Neural cell (in vitro differentiated cells): Measurements from ENCODE around the gene PLAU. TPM values are rescaled to one million over a fixed set of nuclear protein-coding genes. Genes with fewer than 3 reads are reported as not detected.
"Not testable (repeated sequence)": the region's sequence is repeated elsewhere in the genome, so short reads cannot be mapped to it uniquely, and the experiment has no call there.

Experiments
- H2AFZ ChIP-seq: fragments of 200-600, 300-800 bp; sonication (generic), shearing (Covaris generic); 2 replicates; pipeline ENCODE4 v1.6.0; 2014; ENCODE audit warnings: low read depth, mild to moderate bottlenecking, antibody characterized with exemption, low read length, moderate library complexity
- H3F3A ChIP-seq: fragments of 200-600 bp; shearing (Covaris generic); 2 replicates; pipeline ENCODE4 v1.6.1; 2016; ENCODE audit warnings: mild to moderate bottlenecking, moderate library complexity, mixed read lengths, antibody characterized with exemption, low read length; ENCODE audit not compliant: insufficient read depth, poor library complexity, severe bottlenecking
- H3K27ac ChIP-seq: fragments of 200-600, 300-800 bp; sonication (generic), shearing (Covaris generic); 2 replicates; pipeline ENCODE4 v1.5.1; 2014; ENCODE audit warnings: mild to moderate bottlenecking, low read length, moderate library complexity
- H3K27me3 ChIP-seq: fragments of 300-800, 200-600 bp; sonication (generic), shearing (Covaris generic); 2 replicates; pipeline ENCODE4 v1.6.0; 2014; ENCODE audit warnings: mild to moderate bottlenecking, low read depth, low read length, moderate library complexity; ENCODE audit not compliant: insufficient read depth
- H3K36me3 ChIP-seq: fragments of 300-800, 200-600 bp; sonication (generic), shearing (Covaris generic); 2 replicates; pipeline ENCODE4 v1.5.1; 2014; ENCODE audit warnings: mild to moderate bottlenecking, antibody characterized with exemption, low read length, moderate library complexity; ENCODE audit not compliant: insufficient read depth
- H3K4me2 ChIP-seq: fragments of 300-800, 200-600 bp; sonication (generic), shearing (Covaris generic); 2 replicates; pipeline ENCODE4 v1.6.0; 2014; ENCODE audit warnings: mild to moderate bottlenecking, low read length
- H3K4me3 ChIP-seq: fragments of 300-800, 200-600 bp; sonication (generic), shearing (Covaris generic); 2 replicates; pipeline ENCODE4 v1.5.1; 2014; ENCODE audit warnings: mild to moderate bottlenecking, low read length, moderate library complexity
- H3K79me2 ChIP-seq: fragments of 200-600 bp; shearing (Covaris generic); replicated peaks from 2 replicates; pipeline ENCODE4 v1.6.0; 2014; ENCODE audit warnings: mild to moderate bottlenecking, low read length, moderate library complexity; ENCODE audit not compliant: insufficient read depth
- H3K9ac ChIP-seq: fragments of 300-800, 200-600 bp; sonication (generic), shearing (Covaris generic); 2 replicates; pipeline ENCODE4 v1.6.1; 2016; ENCODE audit warnings: mild to moderate bottlenecking, low read length, mixed read lengths
- H3K9me2 ChIP-seq: fragments of 200-600 bp; shearing (Covaris generic); 2 replicates; pipeline ENCODE4 v1.6.1; 2016; ENCODE audit warnings: mild to moderate bottlenecking, low read length, mixed read lengths; ENCODE audit not compliant: insufficient read depth
- H3K9me3 ChIP-seq: fragments of 200-600, 300-800 bp; sonication (generic), shearing (Covaris generic); 2 replicates; pipeline ENCODE4 v1.6.1; 2016; ENCODE audit warnings: mild to moderate bottlenecking, mixed run types, low read length, moderate library complexity, mixed read lengths
- H4K20me1 ChIP-seq: fragments of 200-600 bp; shearing (Covaris generic); 2 replicates; pipeline ENCODE4 v1.6.1; 2016; ENCODE audit warnings: mild to moderate bottlenecking, mixed run types; ENCODE audit not compliant: insufficient read depth
- EP300 ChIP-seq: fragments of 450-650 bp; conservative IDR thresholded peaks from 2 replicates; pipeline ENCODE4 v1.6.1; 2014; ENCODE audit warnings: antibody characterized with exemption, mild to moderate bottlenecking, moderate library complexity; ENCODE audit not compliant: poor library complexity, severe bottlenecking
- EZH2 ChIP-seq: fragments of 200-600, 300-800 bp; shearing (Covaris generic), sonication (generic); IDR thresholded peaks from 2 replicates; pipeline ENCODE4 v1.6.1; 2014; ENCODE audit warnings: antibody characterized with exemption, low read length, borderline replicate concordance, mild to moderate bottlenecking; ENCODE audit not compliant: insufficient read depth, poor library complexity, severe bottlenecking
- MXI1 ChIP-seq: fragments of 450-650 bp; conservative IDR thresholded peaks from 2 replicates; pipeline ENCODE4 v1.6.1; 2014; ENCODE audit warnings: antibody characterized with exemption, mild to moderate bottlenecking; ENCODE audit not compliant: poor library complexity, severe bottlenecking
- POLR2AphosphoS5 ChIP-seq: IDR thresholded peaks from 2 replicates; pipeline ENCODE4 v1.6.1; 2012
- RAD21 ChIP-seq: fragments of 450-650 bp; conservative IDR thresholded peaks from 2 replicates; pipeline ENCODE4 v1.6.1; 2014; ENCODE audit warnings: antibody characterized with exemption, mild to moderate bottlenecking, moderate library complexity
- SMC3 ChIP-seq: fragments of 450-650 bp; conservative IDR thresholded peaks from 2 replicates; pipeline ENCODE4 v1.6.1; 2014; ENCODE audit warnings: antibody characterized with exemption, mild to moderate bottlenecking, moderate library complexity; ENCODE audit not compliant: poor library complexity
- TAF1 ChIP-seq: IDR thresholded peaks from 2 replicates; pipeline ENCODE4 v1.6.1; 2012; ENCODE audit warnings: low read depth
- polyA plus RNA-seq: library from polyadenylated mRNA; depleted of rRNA; stranded (reverse); fragments of >200 nt; gene quantifications from 2 replicates; pipeline ENCODE4 v1.2.3, GENCODE V29; 2014
- TF ChIP-seq, protein P1 (sequence below): fragments of 450-650 bp; IDR thresholded peaks from 2 replicates; pipeline ENCODE4 v1.5.1; 2014; ENCODE audit warnings: antibody characterized with exemption, mild to moderate bottlenecking, moderate library complexity; ENCODE audit not compliant: poor library complexity, severe bottlenecking
- TF ChIP-seq, protein P2 (sequence below): IDR thresholded peaks from 2 replicates; pipeline ENCODE4 v1.6.1; 2012; ENCODE audit warnings: borderline replicate concordance

PLAU gene
- polyA plus RNA-seq, 1 donor from 2014 or later = 1.1 TPM

DNA sequence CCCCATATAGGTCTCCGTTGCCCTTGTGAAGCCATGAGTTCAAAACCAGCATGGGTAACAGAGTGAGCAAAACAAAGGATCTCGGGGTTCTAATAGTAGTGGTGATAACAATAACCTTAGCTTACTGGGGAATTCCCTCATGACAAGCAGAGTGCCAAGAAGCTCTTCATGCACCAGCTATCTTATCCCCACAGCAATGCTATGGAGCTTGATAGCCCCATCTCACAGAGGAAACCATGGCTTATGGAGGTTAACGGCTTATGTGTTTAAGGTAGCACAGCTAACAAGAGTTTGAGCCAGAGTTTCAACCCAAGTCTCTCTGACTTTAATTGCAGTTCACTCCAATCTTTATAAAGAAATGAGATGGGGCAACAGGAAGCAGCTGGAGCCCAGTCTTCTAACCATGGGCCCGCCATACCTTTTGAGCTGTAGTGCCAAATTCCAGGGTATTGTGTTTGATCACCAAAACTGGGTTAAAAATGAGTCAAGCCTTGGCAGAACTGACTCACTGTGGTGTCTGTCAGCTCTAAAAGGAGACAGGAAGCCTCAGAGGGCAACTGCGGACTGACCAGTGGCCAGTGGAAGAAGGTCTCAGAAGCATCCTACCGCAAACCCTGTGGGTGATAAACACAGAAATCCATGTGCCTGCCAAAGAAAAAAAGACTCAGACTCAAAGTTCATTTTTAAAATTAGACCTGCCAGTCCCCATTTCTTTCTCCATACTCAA is 16.5 kb upstream of the PLAU start:
- Histone ChIP-seq H3K9ac (no peak overlapping the region), H3K27me3 (no peaks in the 10 kb centered on the region), H3K27ac (no peak overlapping the region), H2AFZ (no peak overlapping the region), H3K4me3 (no peak overlapping the region), H3K4me2 (no peak overlapping the region), H3K9me2 (no peaks in the 10 kb centered on the region), H3K9me3 (no peaks in the 10 kb centered on the region), H4K20me1 (no peaks in the 10 kb centered on the region), H3K36me3 (no peaks in the 10 kb centered on the region), H3K79me2 (no peaks in the 10 kb centered on the region), H3F3A (no peaks in the 10 kb centered on the region)
- TF ChIP-seq, protein P1, sequence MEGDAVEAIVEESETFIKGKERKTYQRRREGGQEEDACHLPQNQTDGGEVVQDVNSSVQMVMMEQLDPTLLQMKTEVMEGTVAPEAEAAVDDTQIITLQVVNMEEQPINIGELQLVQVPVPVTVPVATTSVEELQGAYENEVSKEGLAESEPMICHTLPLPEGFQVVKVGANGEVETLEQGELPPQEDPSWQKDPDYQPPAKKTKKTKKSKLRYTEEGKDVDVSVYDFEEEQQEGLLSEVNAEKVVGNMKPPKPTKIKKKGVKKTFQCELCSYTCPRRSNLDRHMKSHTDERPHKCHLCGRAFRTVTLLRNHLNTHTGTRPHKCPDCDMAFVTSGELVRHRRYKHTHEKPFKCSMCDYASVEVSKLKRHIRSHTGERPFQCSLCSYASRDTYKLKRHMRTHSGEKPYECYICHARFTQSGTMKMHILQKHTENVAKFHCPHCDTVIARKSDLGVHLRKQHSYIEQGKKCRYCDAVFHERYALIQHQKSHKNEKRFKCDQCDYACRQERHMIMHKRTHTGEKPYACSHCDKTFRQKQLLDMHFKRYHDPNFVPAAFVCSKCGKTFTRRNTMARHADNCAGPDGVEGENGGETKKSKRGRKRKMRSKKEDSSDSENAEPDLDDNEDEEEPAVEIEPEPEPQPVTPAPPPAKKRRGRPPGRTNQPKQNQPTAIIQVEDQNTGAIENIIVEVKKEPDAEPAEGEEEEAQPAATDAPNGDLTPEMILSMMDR = no peak
- no peak for TF ChIP-seq MXI1

DNA sequence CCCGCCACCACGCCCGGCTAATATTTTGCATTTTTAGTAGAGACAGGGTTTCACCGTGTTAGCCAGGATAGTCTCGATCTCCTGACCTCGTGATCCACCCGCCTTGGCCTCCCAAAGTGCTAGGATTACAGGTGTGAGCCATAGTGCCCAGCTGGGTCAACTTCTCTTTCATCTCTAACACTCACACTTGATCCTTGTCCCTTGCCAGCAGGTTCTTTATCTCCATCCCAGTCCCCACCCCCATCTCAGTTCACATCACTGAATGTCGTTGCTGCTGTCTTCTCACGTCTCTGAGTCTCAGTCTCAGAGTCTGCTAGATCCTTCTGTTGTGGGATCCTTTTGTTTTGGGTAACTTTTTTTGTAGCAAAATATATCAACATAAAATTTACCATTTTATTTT is 15.6 kb upstream of the PLAU start:
- not testable (repeated sequence) for H3K27ac ChIP-seq, H3K4me3 ChIP-seq, H3K79me2 ChIP-seq, H4K20me1 ChIP-seq, H3K9me2 ChIP-seq, H3F3A ChIP-seq, H3K9ac ChIP-seq, H3K4me2 ChIP-seq, H3K27me3 ChIP-seq, H2AFZ ChIP-seq, H3K9me3 ChIP-seq, H3K36me3 ChIP-seq

DNA sequence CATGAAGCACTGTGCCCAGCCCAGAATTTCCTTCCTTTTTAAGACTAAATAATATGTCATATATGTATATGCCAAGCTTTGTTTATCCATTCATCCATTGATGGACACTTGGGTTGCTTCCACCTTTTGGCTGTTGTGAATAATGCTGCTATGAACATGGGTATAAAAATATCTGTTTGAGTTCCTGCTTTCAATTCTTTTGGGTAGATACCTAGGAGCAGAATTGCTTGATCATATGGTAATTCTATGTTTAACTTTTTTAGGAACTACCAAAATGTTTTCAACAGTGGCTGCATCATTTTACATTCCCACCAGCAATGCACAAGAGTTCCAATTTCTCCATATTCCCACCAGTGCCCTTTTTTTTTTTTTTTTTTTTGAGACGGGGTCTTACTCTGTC is 13.2 kb upstream of the PLAU start:
- Histone ChIP-seq H3K9ac (no peak overlapping the region), H3K9me3 (no peaks in the 10 kb centered on the region), H3K27ac (no peak overlapping the region), H3K36me3 (no peaks in the 10 kb centered on the region), H3K27me3 (no peaks in the 10 kb centered on the region), H3K4me2 (no peak overlapping the region), H3K4me3 (no peak overlapping the region), H3K79me2 (no peaks in the 10 kb centered on the region), H3F3A (no peaks in the 10 kb centered on the region), H3K9me2 (no peaks in the 10 kb centered on the region), H2AFZ (no peak overlapping the region), H4K20me1 (no peaks in the 10 kb centered on the region)
- TF ChIP-seq EZH2 = no peak
- TF ChIP-seq, protein P1 = no peak
- no peak for TF ChIP-seq EP300
- TF ChIP-seq POLR2AphosphoS5 = no peak
- no peak for TF ChIP-seq SMC3
- TF ChIP-seq MXI1 = no peak
- no peak for TF ChIP-seq TAF1
- no peak for TF ChIP-seq RAD21
- TF ChIP-seq, protein P2, sequence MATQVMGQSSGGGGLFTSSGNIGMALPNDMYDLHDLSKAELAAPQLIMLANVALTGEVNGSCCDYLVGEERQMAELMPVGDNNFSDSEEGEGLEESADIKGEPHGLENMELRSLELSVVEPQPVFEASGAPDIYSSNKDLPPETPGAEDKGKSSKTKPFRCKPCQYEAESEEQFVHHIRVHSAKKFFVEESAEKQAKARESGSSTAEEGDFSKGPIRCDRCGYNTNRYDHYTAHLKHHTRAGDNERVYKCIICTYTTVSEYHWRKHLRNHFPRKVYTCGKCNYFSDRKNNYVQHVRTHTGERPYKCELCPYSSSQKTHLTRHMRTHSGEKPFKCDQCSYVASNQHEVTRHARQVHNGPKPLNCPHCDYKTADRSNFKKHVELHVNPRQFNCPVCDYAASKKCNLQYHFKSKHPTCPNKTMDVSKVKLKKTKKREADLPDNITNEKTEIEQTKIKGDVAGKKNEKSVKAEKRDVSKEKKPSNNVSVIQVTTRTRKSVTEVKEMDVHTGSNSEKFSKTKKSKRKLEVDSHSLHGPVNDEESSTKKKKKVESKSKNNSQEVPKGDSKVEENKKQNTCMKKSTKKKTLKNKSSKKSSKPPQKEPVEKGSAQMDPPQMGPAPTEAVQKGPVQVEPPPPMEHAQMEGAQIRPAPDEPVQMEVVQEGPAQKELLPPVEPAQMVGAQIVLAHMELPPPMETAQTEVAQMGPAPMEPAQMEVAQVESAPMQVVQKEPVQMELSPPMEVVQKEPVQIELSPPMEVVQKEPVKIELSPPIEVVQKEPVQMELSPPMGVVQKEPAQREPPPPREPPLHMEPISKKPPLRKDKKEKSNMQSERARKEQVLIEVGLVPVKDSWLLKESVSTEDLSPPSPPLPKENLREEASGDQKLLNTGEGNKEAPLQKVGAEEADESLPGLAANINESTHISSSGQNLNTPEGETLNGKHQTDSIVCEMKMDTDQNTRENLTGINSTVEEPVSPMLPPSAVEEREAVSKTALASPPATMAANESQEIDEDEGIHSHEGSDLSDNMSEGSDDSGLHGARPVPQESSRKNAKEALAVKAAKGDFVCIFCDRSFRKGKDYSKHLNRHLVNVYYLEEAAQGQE = no peak
